ENCODE measurements around the gene GSS. TPM values are rescaled to one million over a fixed set of nuclear protein-coding genes. Genes with fewer than 3 reads are reported as not detected.

Gene GSS
- total and polyA plus RNA-seq, 2 donors from 2014 or later, result 54.9 to 71.5 TPM

GRCh38 chr20:34886122-34886521 is 69.5 kb downstream of the GSS start:
- Histone ChIP-seq H3K27me3 (ENCODE audit: control insufficient read depth, insufficient read depth, low read length) (no peaks in the 10 kb centered on the region), H3K4me1 (ENCODE audit: control insufficient read depth in 2 of 3, insufficient read depth in 2 of 3, low read depth in 1 of 3, low read length in 3 of 3) (peaks cover 0 to 2% (median 0%) of the 10 kb centered on the region in 3 donors), H3K36me3 (ENCODE audit: control insufficient read depth in 2 of 3, insufficient read depth in 3 of 3, low read length in 3 of 3) (peaks cover 0 to 22% (median 7%) of the 10 kb centered on the region in 3 donors), H3K9ac (ENCODE audit: low read length in 3 of 3) (no peak overlapping the region), H3K9me3 (ENCODE audit: control insufficient read depth in 2 of 3, insufficient read depth in 1 of 3, low read length in 3 of 3) (no peaks in the 10 kb centered on the region), H3K4me3 (ENCODE audit: low read length in 3 of 3) (no peak overlapping the region), H3K27ac (ENCODE audit: low read depth in 2 of 2, low read length in 2 of 2) (no peak overlapping the region)
- intact Hi-C loops (cut with DNase I), result no loop called here
- TF ChIP-seq, protein P1, sequence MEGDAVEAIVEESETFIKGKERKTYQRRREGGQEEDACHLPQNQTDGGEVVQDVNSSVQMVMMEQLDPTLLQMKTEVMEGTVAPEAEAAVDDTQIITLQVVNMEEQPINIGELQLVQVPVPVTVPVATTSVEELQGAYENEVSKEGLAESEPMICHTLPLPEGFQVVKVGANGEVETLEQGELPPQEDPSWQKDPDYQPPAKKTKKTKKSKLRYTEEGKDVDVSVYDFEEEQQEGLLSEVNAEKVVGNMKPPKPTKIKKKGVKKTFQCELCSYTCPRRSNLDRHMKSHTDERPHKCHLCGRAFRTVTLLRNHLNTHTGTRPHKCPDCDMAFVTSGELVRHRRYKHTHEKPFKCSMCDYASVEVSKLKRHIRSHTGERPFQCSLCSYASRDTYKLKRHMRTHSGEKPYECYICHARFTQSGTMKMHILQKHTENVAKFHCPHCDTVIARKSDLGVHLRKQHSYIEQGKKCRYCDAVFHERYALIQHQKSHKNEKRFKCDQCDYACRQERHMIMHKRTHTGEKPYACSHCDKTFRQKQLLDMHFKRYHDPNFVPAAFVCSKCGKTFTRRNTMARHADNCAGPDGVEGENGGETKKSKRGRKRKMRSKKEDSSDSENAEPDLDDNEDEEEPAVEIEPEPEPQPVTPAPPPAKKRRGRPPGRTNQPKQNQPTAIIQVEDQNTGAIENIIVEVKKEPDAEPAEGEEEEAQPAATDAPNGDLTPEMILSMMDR (IDR thresholded peaks at IDR 0.05; ENCODE audit: borderline replicate concordance, extremely low read depth, insufficient read depth), result no peak
- FAIRE-seq (no peak), DNase-seq (no peak)

DNA sequence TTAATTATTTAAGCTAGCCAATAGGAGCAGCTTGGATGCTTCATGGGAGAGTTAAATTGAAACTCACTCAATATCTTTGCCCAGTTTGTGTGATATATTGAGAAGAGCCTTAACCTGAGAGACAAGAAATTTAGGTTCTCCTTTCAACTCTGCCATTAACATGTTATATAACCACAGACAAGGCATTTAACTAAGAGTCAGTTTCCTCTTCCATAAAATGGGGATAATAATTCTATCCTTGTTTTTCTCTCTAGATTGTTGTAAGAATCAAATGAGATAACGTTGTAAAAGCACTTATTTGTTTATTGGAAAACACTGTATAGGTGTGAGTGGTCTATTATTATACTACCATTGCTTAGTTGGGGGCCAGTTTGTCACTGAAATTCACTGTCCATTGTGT is 71.3 kb downstream of the GSS start:
- no peak for FAIRE-seq
- intact Hi-C loops (cut with DNase I), result no loop called here
- peaks cover 0 to 2% (median 0%) of the 10 kb centered on the region in 3 donors for H3K4me1 ChIP-seq (ENCODE audit: control insufficient read depth in 2 of 3, insufficient read depth in 2 of 3, low read depth in 1 of 3, low read length in 3 of 3)

DNA sequence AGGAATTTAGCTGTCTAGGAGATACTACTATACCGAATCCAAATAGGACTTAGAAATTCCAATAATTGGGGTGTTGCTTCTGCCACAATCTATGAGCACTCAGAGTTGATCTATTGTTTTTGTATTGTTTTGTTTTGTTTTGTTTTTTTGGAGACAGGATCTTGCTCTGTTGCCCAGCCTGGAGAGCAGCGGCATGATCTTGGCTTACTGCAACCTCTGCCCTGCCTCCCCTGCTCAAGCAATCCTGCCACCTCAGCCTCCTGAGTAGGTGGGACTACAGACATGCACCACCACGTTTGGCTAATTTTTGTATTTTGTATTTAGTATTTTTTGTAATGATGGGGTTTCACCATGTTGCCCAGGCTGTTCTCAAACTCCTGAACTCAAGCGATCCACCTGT is 71.8 kb downstream of the GSS start:
- Histone ChIP-seq H3K4me1 (ENCODE audit: control insufficient read depth in 2 of 3, insufficient read depth in 2 of 3, low read depth in 1 of 3, low read length in 3 of 3) (peaks cover 0 to 2% (median 0%) of the 10 kb centered on the region in 3 donors), H3K27me3 (ENCODE audit: control insufficient read depth, insufficient read depth, low read length) (no peaks in the 10 kb centered on the region), H3K4me3 (ENCODE audit: low read length in 3 of 3) (no peak overlapping the region), H3K36me3 (ENCODE audit: control insufficient read depth in 2 of 3, insufficient read depth in 3 of 3, low read length in 3 of 3) (peaks cover 0 to 22% (median 7%) of the 10 kb centered on the region in 3 donors), H3K9ac (ENCODE audit: low read length in 3 of 3) (no peak overlapping the region), H3K9me3 (ENCODE audit: control insufficient read depth in 2 of 3, insufficient read depth in 1 of 3, low read length in 3 of 3) (no peaks in the 10 kb centered on the region), H3K27ac (ENCODE audit: low read depth in 2 of 2, low read length in 2 of 2) (no peak overlapping the region)
- intact Hi-C loops (cut with DNase I), result no loop called here
- no peak for FAIRE-seq
- TF ChIP-seq, protein P1 (IDR thresholded peaks at IDR 0.05; ENCODE audit: borderline replicate concordance, extremely low read depth, insufficient read depth), result no peak
- DNase-seq, result no peak

More for the DNA sequence above, 71.3 kb downstream of the GSS start:
- no peaks in the 10 kb centered on the region for H3K9me3 ChIP-seq (ENCODE audit: control insufficient read depth in 2 of 3, insufficient read depth in 1 of 3, low read length in 3 of 3)
- no peak for DNase-seq
- H3K36me3 ChIP-seq (ENCODE audit: control insufficient read depth in 2 of 3, insufficient read depth in 3 of 3, low read length in 3 of 3), result peaks cover 0 to 22% (median 7%) of the 10 kb centered on the region in 3 donors
- H3K27ac ChIP-seq (ENCODE audit: low read depth in 2 of 2, low read length in 2 of 2), result no peak overlapping the region
- H3K27me3 ChIP-seq (ENCODE audit: control insufficient read depth, insufficient read depth, low read length), result no peaks in the 10 kb centered on the region
- no peak overlapping the region for H3K4me3 ChIP-seq (ENCODE audit: low read length in 3 of 3)
- TF ChIP-seq, protein P1 (IDR thresholded peaks at IDR 0.05; ENCODE audit: borderline replicate concordance, extremely low read depth, insufficient read depth), result no peak
- no peak overlapping the region for H3K9ac ChIP-seq (ENCODE audit: low read length in 3 of 3)
